C4-2B (cell line): Measurements from ENCODE around the gene SLC35D3.

Experiments used
- H3K27ac ChIP-seq: fragments of 450-650 bp; 2 replicates; pipeline ENCODE4 v1.5.1; 2017
- ZFX ChIP-seq: fragments of 450-650 bp; IDR thresholded peaks from 2 replicates; pipeline ENCODE4 v1.6.1; 2017
- TF ChIP-seq, protein P1 (sequence below): fragments of 450-650 bp; conservative IDR thresholded peaks from 2 replicates; pipeline ENCODE4 v1.5.1; 2017; ENCODE audit warnings: mild to moderate bottlenecking

The SLC35D3 gene

DNA sequence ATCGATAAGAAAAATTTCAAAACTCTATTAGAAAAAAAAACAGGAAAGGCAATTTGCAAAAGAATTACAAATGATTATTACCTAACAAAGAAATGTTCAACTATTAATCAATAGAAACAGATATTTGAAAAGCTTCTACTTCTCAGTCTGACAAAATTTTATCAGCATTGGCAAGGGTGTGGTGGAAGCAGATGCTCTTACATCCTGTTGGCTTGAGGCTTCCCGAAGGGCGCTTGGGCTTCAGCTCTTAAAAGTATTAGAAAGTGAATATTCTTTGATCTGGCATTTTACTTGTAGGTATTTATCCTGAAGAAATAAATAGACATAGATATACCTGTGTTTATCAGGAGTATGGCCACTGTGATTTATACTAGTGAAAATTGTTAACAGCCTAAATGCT is 38.7 kb downstream of the SLC35D3 start:
- H3K27ac ChIP-seq = no peak overlapping the region
- TF ChIP-seq, protein P1, sequence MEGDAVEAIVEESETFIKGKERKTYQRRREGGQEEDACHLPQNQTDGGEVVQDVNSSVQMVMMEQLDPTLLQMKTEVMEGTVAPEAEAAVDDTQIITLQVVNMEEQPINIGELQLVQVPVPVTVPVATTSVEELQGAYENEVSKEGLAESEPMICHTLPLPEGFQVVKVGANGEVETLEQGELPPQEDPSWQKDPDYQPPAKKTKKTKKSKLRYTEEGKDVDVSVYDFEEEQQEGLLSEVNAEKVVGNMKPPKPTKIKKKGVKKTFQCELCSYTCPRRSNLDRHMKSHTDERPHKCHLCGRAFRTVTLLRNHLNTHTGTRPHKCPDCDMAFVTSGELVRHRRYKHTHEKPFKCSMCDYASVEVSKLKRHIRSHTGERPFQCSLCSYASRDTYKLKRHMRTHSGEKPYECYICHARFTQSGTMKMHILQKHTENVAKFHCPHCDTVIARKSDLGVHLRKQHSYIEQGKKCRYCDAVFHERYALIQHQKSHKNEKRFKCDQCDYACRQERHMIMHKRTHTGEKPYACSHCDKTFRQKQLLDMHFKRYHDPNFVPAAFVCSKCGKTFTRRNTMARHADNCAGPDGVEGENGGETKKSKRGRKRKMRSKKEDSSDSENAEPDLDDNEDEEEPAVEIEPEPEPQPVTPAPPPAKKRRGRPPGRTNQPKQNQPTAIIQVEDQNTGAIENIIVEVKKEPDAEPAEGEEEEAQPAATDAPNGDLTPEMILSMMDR = no peak
- TF ChIP-seq ZFX = no peak

DNA sequence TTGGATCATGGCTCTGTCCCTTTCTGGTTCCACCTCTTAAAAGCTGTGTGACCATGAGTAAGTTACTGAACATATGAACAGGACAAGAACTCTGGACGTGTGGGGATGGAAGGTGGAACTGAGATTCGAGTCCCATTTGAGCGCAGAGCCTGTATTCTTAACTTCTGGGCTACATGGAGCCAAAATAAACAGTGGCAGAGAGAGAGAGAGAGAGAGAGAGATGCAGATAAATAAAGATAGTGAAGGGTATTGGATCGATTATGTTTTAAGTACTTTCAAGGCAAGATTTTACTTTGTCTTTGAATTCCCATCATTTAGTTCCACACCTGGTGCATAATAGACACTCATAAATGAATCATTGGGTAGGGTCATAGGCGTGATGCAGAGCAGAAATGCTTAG is 39.7 kb downstream of the SLC35D3 start:
- TF ChIP-seq ZFX = no peak
- TF ChIP-seq, protein P1 = no peak

DNA sequence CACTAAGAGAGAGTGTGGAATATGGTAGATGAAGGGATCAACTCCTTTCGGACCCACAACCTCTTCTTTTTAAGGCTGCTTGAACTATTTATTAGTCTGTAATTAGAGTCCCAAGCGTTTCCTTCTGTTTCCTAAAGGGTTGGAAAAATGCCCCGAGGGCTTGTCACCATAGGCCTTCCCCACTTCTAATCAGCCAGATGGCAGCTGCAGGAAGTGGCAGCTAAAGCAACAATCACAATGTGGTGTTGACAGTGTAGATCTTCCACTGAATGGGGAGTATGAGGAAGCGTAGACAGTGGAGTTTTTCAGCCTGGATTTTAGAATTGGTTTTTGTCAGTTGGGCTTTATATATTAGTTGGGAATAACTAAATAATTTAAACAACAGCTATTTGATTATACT is 40.6 kb downstream of the SLC35D3 start:
- H3K27ac ChIP-seq = no peak overlapping the region
- TF ChIP-seq, protein P1 = no peak
- no peak for TF ChIP-seq ZFX

More for the DNA sequence above, 39.7 kb downstream of the SLC35D3 start:
- H3K27ac ChIP-seq = no peak overlapping the region

DNA sequence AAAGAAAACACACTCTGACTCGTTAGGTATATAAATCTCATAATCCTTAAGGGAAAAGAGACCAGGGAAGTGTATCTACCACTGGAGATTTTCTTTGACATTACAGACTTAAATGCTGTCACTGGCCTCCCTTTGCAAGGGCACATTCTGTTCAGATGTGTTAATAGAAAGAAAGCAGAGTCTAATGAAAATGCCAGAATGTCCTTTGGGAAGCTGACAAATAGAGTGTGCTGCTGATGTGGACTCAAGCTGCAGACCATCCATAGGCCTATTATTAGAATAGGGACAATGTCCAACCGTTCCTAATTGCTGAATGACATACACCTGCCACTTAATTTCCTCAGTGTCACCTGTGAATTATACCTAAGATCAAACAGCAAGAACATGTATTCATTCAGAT is 41.2 kb downstream of the SLC35D3 start:
- no peak for TF ChIP-seq ZFX
- TF ChIP-seq, protein P1 = no peak

DNA sequence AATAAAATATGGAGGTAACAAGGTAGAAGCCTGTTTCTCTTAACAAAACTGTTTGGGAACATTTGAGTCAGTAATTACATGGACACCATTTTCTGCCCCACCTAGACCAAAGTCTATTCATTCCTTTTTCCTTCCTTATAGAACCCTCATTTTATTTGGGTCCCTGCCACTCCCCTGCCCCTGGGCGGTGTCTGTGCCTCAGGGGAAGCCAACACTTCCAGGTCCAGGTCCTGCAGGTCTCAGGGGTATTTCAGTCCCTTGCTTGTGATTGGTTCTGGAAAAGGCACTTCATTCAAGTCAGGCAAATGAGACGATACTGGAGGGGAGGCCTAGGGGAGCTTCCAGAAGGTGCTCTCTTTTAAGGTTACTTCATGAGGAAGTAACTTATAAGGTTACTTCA is 42.3 kb downstream of the SLC35D3 start:
- no peak for TF ChIP-seq ZFX
- TF ChIP-seq, protein P1 = no peak
- no peak overlapping the region for H3K27ac ChIP-seq

More for the DNA sequence above, 41.2 kb downstream of the SLC35D3 start:
- no peak overlapping the region for H3K27ac ChIP-seq

DNA sequence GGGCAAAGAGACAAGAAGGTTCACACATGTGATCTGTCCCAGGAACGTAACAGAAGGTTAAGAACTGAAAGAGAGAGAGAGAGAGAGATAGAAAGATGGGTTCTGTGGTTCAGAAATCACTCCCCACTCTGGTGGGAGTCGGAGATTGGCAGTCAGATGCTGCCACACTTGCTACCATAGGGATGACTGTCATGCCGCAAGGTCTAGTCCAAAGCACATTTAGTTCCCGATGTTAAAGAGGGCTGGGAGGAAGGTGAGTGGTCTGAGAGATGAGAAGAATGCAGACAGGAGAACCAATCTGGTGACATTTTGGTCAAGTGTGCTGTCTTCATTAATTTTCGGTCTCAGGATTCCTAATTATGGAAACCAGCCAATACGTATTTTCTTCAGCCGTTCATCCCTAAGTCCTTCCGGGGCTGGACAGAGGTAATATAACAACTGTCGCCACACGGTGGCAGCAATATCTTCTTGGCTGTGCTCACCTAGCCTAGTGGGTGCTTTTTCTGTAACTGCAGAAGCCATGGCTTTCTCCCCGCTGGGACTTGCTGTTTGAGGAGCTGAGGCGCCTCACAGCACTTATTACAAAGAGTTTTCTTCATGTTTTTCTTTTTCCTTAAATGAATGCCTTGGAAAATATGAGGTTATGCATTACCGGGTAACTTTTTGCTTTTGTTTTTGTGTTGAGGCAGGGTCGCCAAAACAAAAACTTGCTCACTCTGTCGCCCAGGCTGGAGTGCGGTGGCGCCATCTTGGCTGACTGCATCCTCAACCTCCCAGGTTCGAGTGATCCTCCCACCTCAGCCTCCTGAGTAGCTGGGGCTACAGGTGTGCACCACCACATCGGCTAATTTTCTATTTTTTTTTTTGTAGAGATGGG is 46.0 kb downstream of the SLC35D3 start:
- TF ChIP-seq, protein P1 = peak; percentile 81
- no peak for TF ChIP-seq ZFX
- no peak overlapping the region for H3K27ac ChIP-seq

DNA sequence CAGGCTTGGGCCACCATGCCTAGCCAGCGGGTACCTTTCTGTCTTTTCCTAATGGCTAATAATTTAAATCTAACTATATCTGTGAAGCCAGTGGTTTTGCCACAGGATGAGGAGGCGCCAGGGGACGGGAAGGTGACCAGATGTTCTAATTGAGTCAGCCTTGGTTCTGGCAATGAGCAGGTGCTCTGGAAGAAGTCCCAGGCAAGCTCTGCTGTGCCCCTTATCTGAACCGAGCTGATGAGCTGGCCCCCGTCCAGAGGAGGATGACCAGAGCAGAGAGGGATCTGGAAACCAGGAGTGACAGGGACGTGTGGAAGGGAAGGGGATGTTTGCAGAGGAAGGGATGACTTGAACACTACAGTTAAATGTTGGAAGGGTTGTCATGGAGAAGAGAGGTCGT is 46.7 kb downstream of the SLC35D3 start:
- no peak for TF ChIP-seq ZFX
- TF ChIP-seq, protein P1 = no peak
- H3K27ac ChIP-seq = no peak overlapping the region
